GM12873 (cell line): ENCODE data around the gene MUL1.

Experiments
- TF ChIP-seq, protein P1 (sequence below): IDR thresholded peaks from 2 replicates; pipeline ENCODE4 v1.5.1; 2012; ENCODE audit warnings: low read depth, mild to moderate bottlenecking, moderate library complexity, low read length, control low read depth; ENCODE audit not compliant: insufficient read depth; ENCODE audit errors: missing control alignments

The MUL1 gene

DNA sequence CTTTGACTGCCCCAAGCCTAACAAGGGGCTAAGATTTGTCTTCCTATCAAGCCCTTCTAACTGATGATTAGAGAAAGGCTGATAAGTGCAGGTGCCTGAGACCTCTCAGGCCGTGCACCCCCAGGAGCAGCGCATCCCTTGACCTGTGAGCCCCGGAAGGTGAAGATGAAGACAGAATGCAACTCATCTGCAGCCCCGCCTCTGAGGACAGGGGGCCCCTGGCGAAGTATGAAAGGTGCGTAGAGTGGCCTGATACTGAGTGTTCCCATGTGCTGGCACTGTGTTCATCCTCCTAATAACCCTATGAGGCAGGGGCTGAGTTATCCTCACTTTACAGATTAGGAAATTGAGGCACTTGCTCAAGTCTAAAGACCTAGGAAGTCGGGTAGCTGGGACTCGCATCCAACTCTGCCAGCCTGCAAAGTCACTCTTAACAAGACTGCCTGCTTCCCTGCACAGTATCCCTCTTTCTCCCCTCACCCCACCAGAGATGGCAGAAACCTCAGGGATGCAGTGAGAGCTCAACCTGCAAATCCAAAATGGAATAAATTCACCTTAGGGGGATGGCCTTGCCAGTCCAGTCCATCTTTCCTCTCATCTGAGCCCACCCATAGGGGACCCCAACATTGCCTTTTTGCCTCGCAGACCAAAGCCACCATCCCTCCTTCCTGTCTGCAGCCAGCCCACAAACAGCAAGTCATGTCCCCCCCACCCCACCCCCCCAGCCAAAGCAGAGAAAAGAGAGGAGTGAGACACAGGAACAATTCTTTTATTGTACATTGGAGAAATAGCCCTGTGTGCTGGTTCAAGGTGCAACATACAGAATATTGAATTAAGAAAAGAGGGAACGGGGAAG lies 26.1 kb downstream of the MUL1 start:
- TF ChIP-seq, protein P1, sequence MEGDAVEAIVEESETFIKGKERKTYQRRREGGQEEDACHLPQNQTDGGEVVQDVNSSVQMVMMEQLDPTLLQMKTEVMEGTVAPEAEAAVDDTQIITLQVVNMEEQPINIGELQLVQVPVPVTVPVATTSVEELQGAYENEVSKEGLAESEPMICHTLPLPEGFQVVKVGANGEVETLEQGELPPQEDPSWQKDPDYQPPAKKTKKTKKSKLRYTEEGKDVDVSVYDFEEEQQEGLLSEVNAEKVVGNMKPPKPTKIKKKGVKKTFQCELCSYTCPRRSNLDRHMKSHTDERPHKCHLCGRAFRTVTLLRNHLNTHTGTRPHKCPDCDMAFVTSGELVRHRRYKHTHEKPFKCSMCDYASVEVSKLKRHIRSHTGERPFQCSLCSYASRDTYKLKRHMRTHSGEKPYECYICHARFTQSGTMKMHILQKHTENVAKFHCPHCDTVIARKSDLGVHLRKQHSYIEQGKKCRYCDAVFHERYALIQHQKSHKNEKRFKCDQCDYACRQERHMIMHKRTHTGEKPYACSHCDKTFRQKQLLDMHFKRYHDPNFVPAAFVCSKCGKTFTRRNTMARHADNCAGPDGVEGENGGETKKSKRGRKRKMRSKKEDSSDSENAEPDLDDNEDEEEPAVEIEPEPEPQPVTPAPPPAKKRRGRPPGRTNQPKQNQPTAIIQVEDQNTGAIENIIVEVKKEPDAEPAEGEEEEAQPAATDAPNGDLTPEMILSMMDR = no peak

DNA sequence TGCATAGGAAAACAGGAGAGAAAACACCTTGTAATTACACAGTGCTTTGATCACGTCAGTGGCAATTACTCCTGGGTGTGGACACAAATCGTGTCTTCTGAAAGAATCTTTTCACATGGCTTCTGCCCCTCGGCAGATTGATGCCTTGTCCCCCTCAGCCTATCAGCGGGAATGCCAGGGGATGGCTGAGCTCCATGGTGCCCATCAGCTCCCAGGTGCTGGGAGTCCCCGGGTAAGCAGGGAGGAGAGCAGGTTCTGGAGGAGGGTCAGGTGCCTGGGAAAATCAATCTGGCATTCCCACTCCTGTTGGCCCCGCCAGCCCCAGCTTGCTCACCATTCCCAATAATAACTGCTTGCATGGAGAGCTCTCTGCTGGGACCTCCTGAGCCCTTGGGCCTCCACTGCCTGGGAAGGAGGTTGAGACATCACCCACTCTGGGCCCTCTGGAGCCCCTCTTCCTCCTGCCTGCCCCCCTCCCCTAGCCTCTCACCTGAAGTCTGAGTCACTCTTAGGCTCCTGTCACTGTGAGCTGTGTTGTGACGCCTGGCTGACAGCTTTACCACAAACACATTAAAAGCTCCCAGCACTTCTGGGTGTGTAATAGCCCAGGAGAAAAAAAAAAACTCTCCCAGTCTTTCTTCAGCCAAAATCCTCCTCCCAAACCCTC lies 26.9 kb downstream of the MUL1 start:
- TF ChIP-seq, protein P1 = no peak

DNA sequence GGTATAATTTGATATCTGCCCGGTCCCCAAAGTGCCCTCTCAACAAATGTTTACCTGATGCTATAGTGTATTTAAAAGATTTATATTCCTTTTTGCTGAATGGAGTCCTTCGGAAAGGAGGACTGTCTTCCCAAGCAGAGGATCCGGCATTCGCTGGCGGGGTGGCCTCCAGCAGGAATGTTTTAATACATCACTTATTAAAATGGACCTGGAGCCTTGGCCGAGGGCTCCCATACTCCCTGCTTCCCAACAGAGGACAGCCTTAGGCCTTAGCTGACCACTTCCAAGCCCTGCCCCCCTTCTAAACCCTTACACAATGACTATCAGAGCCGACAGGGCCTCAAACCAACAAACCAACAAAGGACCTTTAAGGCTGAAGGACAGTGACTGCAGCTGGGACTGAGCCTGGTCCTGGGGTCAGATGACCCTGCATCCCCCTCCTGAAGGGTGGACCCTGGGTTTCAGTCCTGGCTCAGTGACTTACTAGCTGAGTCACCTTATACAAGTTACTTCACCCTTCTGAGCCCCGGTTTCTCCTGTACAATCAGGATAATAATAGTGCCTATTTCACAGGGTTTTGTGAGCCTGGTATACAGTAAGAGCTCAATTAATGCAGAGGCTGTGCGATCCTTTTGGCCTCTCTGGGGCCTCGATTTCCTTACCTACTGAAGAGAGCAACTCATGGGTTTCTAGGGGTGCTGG lies 27.6 kb downstream of the MUL1 start:
- TF ChIP-seq, protein P1 = no peak

DNA sequence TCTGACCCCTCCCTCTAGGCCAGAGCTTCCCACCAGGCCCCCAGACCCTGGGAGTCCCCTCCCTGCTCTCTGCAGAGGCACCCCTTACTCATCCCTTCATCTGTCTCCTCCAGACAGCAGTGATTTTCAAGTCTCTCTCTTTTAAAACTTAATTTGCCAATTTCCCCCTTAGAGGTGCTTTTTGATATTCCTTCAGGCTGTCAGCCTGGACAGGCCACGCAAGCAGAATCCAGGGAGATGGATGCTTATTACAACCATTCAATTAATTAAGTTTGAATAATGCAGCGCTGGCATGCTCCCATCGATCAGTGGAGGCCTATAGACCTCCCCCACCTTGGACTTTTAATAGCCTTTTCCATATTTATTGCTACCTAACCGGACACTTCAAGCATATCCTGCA lies 28.1 kb downstream of the MUL1 start:
- TF ChIP-seq, protein P1 = no peak

DNA sequence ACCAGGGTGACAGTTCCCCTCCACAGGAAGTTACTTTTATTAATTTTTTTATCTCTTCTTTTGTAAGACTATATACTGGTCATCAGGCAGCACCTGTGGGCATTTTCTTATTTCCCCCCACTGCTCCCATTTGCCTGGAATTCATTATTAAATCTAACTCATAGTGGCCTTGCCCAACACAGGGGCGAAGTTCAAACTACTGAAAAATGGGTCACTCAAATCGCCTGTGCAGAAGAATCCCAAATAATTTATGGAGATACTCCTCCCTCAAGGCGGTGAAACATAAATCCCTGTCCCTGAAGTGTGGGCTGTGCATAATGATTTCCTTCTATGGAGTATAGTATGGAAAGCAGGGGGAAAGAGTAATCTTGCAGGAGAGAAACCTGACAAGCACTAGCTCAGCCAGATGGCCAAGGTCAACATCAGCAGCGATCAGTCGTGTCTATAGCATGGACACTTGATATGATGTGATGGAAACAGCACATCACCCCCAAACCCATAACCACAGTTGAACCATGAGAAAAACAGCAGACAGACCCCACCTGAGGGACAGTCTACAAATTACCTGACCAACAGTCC lies 29.8 kb downstream of the MUL1 start:
- TF ChIP-seq, protein P1 = no peak

DNA sequence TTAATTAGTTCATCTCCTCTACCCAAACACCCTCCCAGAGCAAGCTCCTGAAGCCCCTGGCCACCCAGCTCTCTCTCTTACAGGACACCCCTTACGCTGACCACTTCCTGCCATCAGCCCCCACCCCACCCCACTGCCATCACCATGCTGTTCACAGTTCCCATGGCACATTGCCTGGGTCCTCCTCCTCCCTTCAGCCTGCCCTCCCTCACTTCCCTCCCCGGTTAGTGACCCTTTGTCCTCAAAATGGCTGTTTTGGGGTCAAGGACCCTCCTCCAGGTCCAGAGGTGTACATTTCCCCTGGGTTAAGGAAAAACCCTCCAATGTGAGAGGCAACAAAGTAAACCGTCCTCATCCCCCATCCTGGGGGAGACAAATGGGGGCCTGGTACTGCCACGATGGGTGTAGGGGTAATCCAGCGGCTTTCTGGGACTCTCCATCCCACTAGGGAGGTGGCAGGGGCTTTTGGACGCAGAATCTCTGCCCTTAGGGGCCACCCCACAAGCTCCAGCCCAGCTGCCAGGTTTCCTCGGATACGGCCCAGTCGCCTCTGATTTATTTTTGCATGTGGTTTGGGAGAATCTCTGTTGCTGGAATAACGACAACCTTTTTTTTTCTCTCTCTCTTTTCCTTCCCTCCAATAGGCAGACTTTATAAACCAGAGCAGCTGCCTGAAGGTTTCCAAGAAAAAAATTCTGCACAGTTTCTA lies 30.4 kb downstream of the MUL1 start:
- TF ChIP-seq, protein P1 = no peak
